22Rv1 (cell line): ENCODE measurements around the gene CCL4.
"Not testable (repeated sequence)": the region's sequence is repeated elsewhere in the genome, so short reads cannot be mapped to it uniquely, and the experiment has no call there.

ENCODE experiments used
- H3K27ac ChIP-seq: fragments of 450-650 bp; 2 replicates; pipeline ENCODE4 v1.5.1; 2017
- CTCF ChIP-seq: fragments of 450-650 bp; IDR thresholded peaks from 2 replicates; pipeline ENCODE4 v1.5.1; 2017; ENCODE audit warnings: mild to moderate bottlenecking
- ZFX ChIP-seq: fragments of 450-650 bp; IDR thresholded peaks from 2 replicates; pipeline ENCODE4 v1.6.1; 2017; ENCODE audit warnings: antibody characterized with exemption, borderline replicate concordance

Gene CCL4

GRCh38 chr17:36092230-36092629, 11.4 kb upstream of the CCL4 start:
- H3K27ac ChIP-seq = no peak overlapping the region
- TF ChIP-seq CTCF (no peak), ZFX (no peak)

GRCh38 chr17:36092715-36093114, 10.9 kb upstream of the CCL4 start:
- H3K27ac ChIP-seq = not testable (repeated sequence)

GRCh38 chr17:36094232-36094631, 9.4 kb upstream of the CCL4 start:
- TF ChIP-seq ZFX (no peak), CTCF (no peak)

GRCh38 chr17:36094746-36095145, 8.9 kb upstream of the CCL4 start:
- TF ChIP-seq CTCF = no peak
- no peak for TF ChIP-seq ZFX
- H3K27ac ChIP-seq = no peak overlapping the region

More at GRCh38 chr17:36094232-36094631, 9.4 kb upstream of the CCL4 start:
- H3K27ac ChIP-seq = no peak overlapping the region

- TF ChIP-seq ZFX = no peak
- TF ChIP-seq CTCF = no peak
- H3K27ac ChIP-seq = no peak overlapping the region
Observed at GRCh38 chr17:36095992-36096391, 7.6 kb upstream of the CCL4 start.

- H3K27ac ChIP-seq = not testable (repeated sequence)
Observed at GRCh38 chr17:36099004-36099403, 4.6 kb upstream of the CCL4 start.

GRCh38 chr17:36104246-36104645, 619 bp downstream of the CCL4 start:
- H3K27ac ChIP-seq = not testable (repeated sequence)

- TF ChIP-seq ZFX (no peak), CTCF (no peak)
- no peak overlapping the region for H3K27ac ChIP-seq
Observed at GRCh38 chr17:36104701-36105181, 1.1 kb downstream of the CCL4 start.

- no peak overlapping the region for H3K27ac ChIP-seq
Observed at GRCh38 chr17:36105781-36106492, 2.3 kb downstream of the CCL4 start.

More at GRCh38 chr17:36105781-36106492, 2.3 kb downstream of the CCL4 start:
- TF ChIP-seq ZFX = no peak
- TF ChIP-seq CTCF = no peak
